Natural killer cell treated with Interleukin-12 subunit alpha and Interleukin-12 subunit beta and Interleukin-15 and Interleukin-18, amount 100 ng/mL, for 72 hours (primary cell): ENCODE data around the gene ZNF417. TPM values are rescaled to one million over a fixed set of nuclear protein-coding genes. Genes with fewer than 3 reads are reported as not detected.
"Not testable (repeated sequence)": the region's sequence is repeated elsewhere in the genome, so short reads cannot be mapped to it uniquely, and the experiment has no call there.

Experiments
- ATAC-seq, 2 donors: fragments of 150-1000 bp; cut with Tn5 transposase in 1 of 2; sonication (Bioruptor Pico), chemical (Tn5 transposase) in 1 of 2; 2 replicates each; pipeline ENCODE4 v1.10.0; 2021
- DNase-seq: peaks from one replicate; pipeline ENCODE4 v3.0.0; 2022; ENCODE audit warnings: low spot score
- H3K27ac Mint-ChIP-seq, 2 donors: 1 replicate in 1 of 2; 2 replicates in 1 of 2; pipeline ENCODE4 v1.8.0; 2022; ENCODE audit warnings: mixed read lengths in 2 of 2, mild to moderate bottlenecking in 1 of 2, moderate library complexity in 1 of 2
- H3K27me3 Mint-ChIP-seq, 2 donors: 1 replicate in 1 of 2; 2 replicates in 1 of 2; pipeline ENCODE4 v1.8.0; 2022; ENCODE audit warnings: mixed read lengths in 2 of 2
- H3K36me3 Mint-ChIP-seq: one replicate; pipeline ENCODE4 v1.8.0; 2022; ENCODE audit warnings: mixed read lengths
- H3K4me1 Mint-ChIP-seq, 2 donors: 1 replicate in 1 of 2; 2 replicates in 1 of 2; pipeline ENCODE4 v1.8.0; 2022; ENCODE audit warnings: low read depth in 2 of 2, mixed read lengths in 2 of 2, mild to moderate bottlenecking in 1 of 2
- H3K4me3 Mint-ChIP-seq: one replicate; pipeline ENCODE4 v1.8.0; 2022; ENCODE audit warnings: mixed read lengths
- H3K9me3 Mint-ChIP-seq: 2 replicates; pipeline ENCODE4 v1.8.0; 2022; ENCODE audit warnings: mixed read lengths
- total RNA-seq, 2 donors: library from RNA; stranded (reverse); gene quantifications; one replicate each; pipeline ENCODE4 v1.2.3, GENCODE V29; 2022

The ZNF417 gene
- total RNA-seq, 2 donors from 2014 or later: 19.8 to 26.6 TPM

DNA sequence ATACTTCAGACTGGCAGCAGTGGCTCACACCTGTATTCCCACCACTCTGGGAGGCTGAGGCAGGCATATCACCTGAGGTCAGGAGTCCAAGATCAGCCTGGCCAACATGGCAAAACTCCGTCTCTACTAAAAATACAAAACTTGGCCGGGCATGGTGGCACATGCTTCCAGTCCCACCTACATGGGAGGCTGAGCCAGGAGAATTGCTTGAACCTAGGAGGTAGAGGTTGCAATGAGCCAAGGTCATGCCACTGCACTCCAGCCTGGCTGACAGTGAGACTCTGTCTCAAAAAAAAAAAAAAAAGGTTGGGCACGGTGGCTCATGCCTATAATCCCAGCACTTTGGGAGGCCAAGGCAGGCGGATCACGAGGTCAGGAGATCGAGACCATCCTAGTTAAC is 46.7 kb downstream of the ZNF417 start:
- Mint-ChIP-seq H3K9me3 (peaks cover 22% of the 10 kb centered on the region), H3K36me3 (peaks cover 42% of the 10 kb centered on the region)
- H3K27ac Mint-ChIP-seq, H3K4me1 Mint-ChIP-seq, ATAC-seq, H3K4me3 Mint-ChIP-seq, DNase-seq, H3K27me3 Mint-ChIP-seq: not testable (repeated sequence)

GRCh38 chr19:57867868-57868492 is 48.4 kb downstream of the ZNF417 start:
- Mint-ChIP-seq H3K4me3 (no peak overlapping the region), H3K9me3 (peaks cover 7% of the 10 kb centered on the region), H3K27ac (no peak overlapping the region), H3K36me3 (peaks cover 37% of the 10 kb centered on the region), H3K4me1 (no peaks in the 10 kb centered on the region), H3K27me3 (no peaks in the 10 kb centered on the region)
- no peak for ATAC-seq
- no peak for DNase-seq

Other genes starting within 250 kb of the ZNF417 start
- gene ZSCAN4, start 247.7 kb downstream of the ZNF417 start, total RNA-seq: not detected
- gene ZNF551, start 234.6 kb downstream of the ZNF417 start, total RNA-seq: 10 to 100 TPM in 1 of 2 donors, 1 to 10 TPM in 1; 6.6 to 13.5 TPM
- gene ZNF154, start 207.4 kb downstream of the ZNF417 start, total RNA-seq: 1 to 10 TPM in 1 of 2 donors, under 1 TPM in 1; 0.81 to 1.3 TPM
- gene ZNF671, start 189.0 kb downstream of the ZNF417 start, total RNA-seq: 1 to 10 TPM; 5.7 to 9.0 TPM
- gene ZNF776, start 169.8 kb downstream of the ZNF417 start, total RNA-seq: 10 to 100 TPM in 1 of 2 donors, 1 to 10 TPM in 1; 5.7 to 13.1 TPM
- 10 to 100 TPM; 19.4 to 20.1 TPM for gene ZNF586, start 146.9 kb downstream of the ZNF417 start, total RNA-seq
- gene ZNF552, start 101.7 kb downstream of the ZNF417 start, total RNA-seq: 10 to 100 TPM in 1 of 2 donors, 1 to 10 TPM in 1; 6.8 to 10.9 TPM
- gene ZNF587B, start 86.3 kb downstream of the ZNF417 start, total RNA-seq: 10 to 100 TPM; 19.2 to 43.2 TPM
- 10 to 100 TPM; 34.5 to 72.5 TPM for gene ZNF587, start 66.7 kb downstream of the ZNF417 start, total RNA-seq
- 10 to 100 TPM; 18.9 to 22.4 TPM for gene ZNF814, start 27.6 kb downstream of the ZNF417 start, total RNA-seq
- 1 to 10 TPM; 1.9 to 3.4 TPM for gene ZNF418, start 18.8 kb upstream of the ZNF417 start, total RNA-seq
- 1 to 10 TPM; 2.7 to 6.9 TPM for gene ZNF256, start 31.1 kb upstream of the ZNF417 start, total RNA-seq
- under 1 TPM in 1 of 2 donors, not detected in 1; 0.74 TPM for gene C19orf18, start 57.9 kb upstream of the ZNF417 start, total RNA-seq
- 1 to 10 TPM; 8.8 to 8.9 TPM for gene ZNF606, start 86.2 kb upstream of the ZNF417 start, total RNA-seq
- gene ZSCAN1, start 117.4 kb upstream of the ZNF417 start, total RNA-seq: not detected
- gene ZNF135, start 142.7 kb upstream of the ZNF417 start, total RNA-seq: 1 to 10 TPM in 1 of 2 donors, under 1 TPM in 1; 0.20 to 1.4 TPM
- gene ZSCAN18, start 181.6 kb upstream of the ZNF417 start, total RNA-seq: 10 to 100 TPM in 1 of 2 donors, 1 to 10 TPM in 1; 9.7 to 22.2 TPM
- 1 to 10 TPM; 2.7 to 7.3 TPM for gene ZNF329, start 234.2 kb upstream of the ZNF417 start, total RNA-seq